NCI-H446 treated with DMSO at 0.1 percent for 48 hours (cell line): ENCODE results near the gene CACNB4.
"Not testable (repeated sequence)": the region's sequence is repeated elsewhere in the genome, so short reads cannot be mapped to it uniquely, and the experiment has no call there.

Source experiments
- DNase-seq: peaks from one replicate; lab custom pipeline; 2025; lab: John Stamatoyannopoulos, UW

Gene CACNB4

GRCh38 chr2:152019732-152020131 is 79.1 kb downstream of the CACNB4 start:
- no peak for DNase-seq

GRCh38 chr2:152016181-152017120 is 82.4 kb downstream of the CACNB4 start:
- DNase-seq: no peak

GRCh38 chr2:152015552-152015951 is 83.3 kb downstream of the CACNB4 start:
- DNase-seq: no peak

- no peak for DNase-seq
Measured at GRCh38 chr2:152012697-152013096, 86.1 kb downstream of the CACNB4 start.

GRCh38 chr2:152011724-152012123 is 87.1 kb downstream of the CACNB4 start:
- no peak for DNase-seq

GRCh38 chr2:152005607-152006006 is 93.2 kb downstream of the CACNB4 start:
- DNase-seq: no peak

GRCh38 chr2:152003283-152003682 is 95.6 kb downstream of the CACNB4 start:
- DNase-seq: not testable (repeated sequence)

- DNase-seq: peak; percentile 23
Measured at GRCh38 chr2:151999053-151999452, 99.8 kb downstream of the CACNB4 start.

GRCh38 chr2:151996243-151997003 is 102.4 kb downstream of the CACNB4 start:
- no peak for DNase-seq

- DNase-seq: no peak
Measured at GRCh38 chr2:151995161-151995557, 103.7 kb downstream of the CACNB4 start.

- DNase-seq: not testable (repeated sequence)
Measured at GRCh38 chr2:151994178-151994577, 104.7 kb downstream of the CACNB4 start.

- DNase-seq: no peak
Measured at GRCh38 chr2:151991010-151991409, 107.8 kb downstream of the CACNB4 start.

- DNase-seq: no peak
Measured at GRCh38 chr2:151989378-151989777, 109.5 kb downstream of the CACNB4 start.

GRCh38 chr2:151987484-151987883 is 111.4 kb downstream of the CACNB4 start:
- DNase-seq: no peak

- no peak for DNase-seq
Measured at GRCh38 chr2:151984424-151985083, 114.3 kb downstream of the CACNB4 start.

- no peak for DNase-seq
Measured at GRCh38 chr2:151983221-151983620, 115.6 kb downstream of the CACNB4 start.

GRCh38 chr2:151981886-151982285 is 117.0 kb downstream of the CACNB4 start:
- no peak for DNase-seq

GRCh38 chr2:151979694-151980093 is 119.2 kb downstream of the CACNB4 start:
- no peak for DNase-seq

GRCh38 chr2:151978709-151979108 is 120.1 kb downstream of the CACNB4 start:
- no peak for DNase-seq

- DNase-seq: no peak
Measured at GRCh38 chr2:151977631-151978030, 121.2 kb downstream of the CACNB4 start.

- no peak for DNase-seq
Measured at GRCh38 chr2:151976945-151977353, 121.9 kb downstream of the CACNB4 start.
